Smooth muscle cell (in vitro differentiated cells): ENCODE data around the gene ENTPD8. TPM values are rescaled to one million over a fixed set of nuclear protein-coding genes. Genes with fewer than 3 reads are reported as not detected.

Source experiments
- DNase-seq: peaks from one replicate; lab custom pipeline; 2025; ENCODE audit not compliant: unreplicated experiment; lab: John Stamatoyannopoulos, UW
- H2AFZ ChIP-seq: fragments of 200-600 bp; sonication (generic); 2 replicates; pipeline ENCODE4 v1.6.0; 2016; ENCODE audit warnings: antibody characterized with exemption, low read depth, mild to moderate bottlenecking
- H3F3A ChIP-seq: fragments of 200-600 bp; sonication (generic); 2 replicates; pipeline ENCODE4 v1.6.0; 2017; ENCODE audit warnings: antibody characterized with exemption, low read depth
- H3K27ac ChIP-seq: fragments of 200-600 bp; sonication (generic); 2 replicates; pipeline ENCODE4 v1.5.1; 2016; ENCODE audit warnings: low read depth, mild to moderate bottlenecking
- H3K27me3 ChIP-seq: fragments of 200-600 bp; sonication (generic); 2 replicates; pipeline ENCODE4 v1.6.1; 2016; ENCODE audit warnings: low read depth, mild to moderate bottlenecking
- H3K36me3 ChIP-seq: fragments of 200-600 bp; sonication (generic); 2 replicates; pipeline ENCODE4 v1.5.1; 2016; ENCODE audit warnings: low read depth
- H3K4me1 ChIP-seq: fragments of 200-600 bp; sonication (generic); 2 replicates; pipeline ENCODE4 v1.5.1; 2016; ENCODE audit warnings: low read depth
- H3K4me2 ChIP-seq: fragments of 200-600 bp; sonication (generic); 2 replicates; pipeline ENCODE4 v1.6.0; 2016; ENCODE audit warnings: mild to moderate bottlenecking
- H3K4me3 ChIP-seq: fragments of 200-600 bp; sonication (generic); 2 replicates; pipeline ENCODE4 v1.5.1; 2016; ENCODE audit warnings: mild to moderate bottlenecking
- H3K79me2 ChIP-seq: fragments of 200-600 bp; sonication (generic); 2 replicates; pipeline ENCODE4 v1.6.0; 2016; ENCODE audit warnings: low read depth, mild to moderate bottlenecking
- H3K9ac ChIP-seq: fragments of 200-600 bp; sonication (generic); 2 replicates; pipeline ENCODE4 v1.6.0; 2016; ENCODE audit warnings: low read depth
- H3K9me3 ChIP-seq: fragments of 200-600 bp; sonication (generic); replicated peaks from 2 replicates; pipeline ENCODE4 v1.5.1; 2016; ENCODE audit warnings: low read depth
- H4K20me1 ChIP-seq: fragments of 200-600 bp; sonication (generic); 2 replicates; pipeline ENCODE4 v1.6.0; 2016; ENCODE audit warnings: low read depth
- WGBS: methylation state at CpG from one replicate; pipeline ENCODE4 v1.1.7; 2016; ENCODE audit warnings: low lambda C conversion rate; 5-methylcytosine and 5-hydroxymethylcytosine counted together
- polyA plus RNA-seq: library from polyadenylated mRNA; unstranded; fragments of >200 nt; fragmentation: Nextera tagmentation; extraction: Ambion mirVana; gene quantifications from 2 replicates; pipeline ENCODE4 v1.2.1, GENCODE V29; 2016
- total RNA-seq: library from RNA; depleted of rRNA; stranded (reverse); fragments of >200 nt; gene quantifications from 2 replicates; pipeline ENCODE4 v1.2.3, GENCODE V29; 2014
- TF ChIP-seq, protein P1 (sequence below): fragments of 200-600 bp; sonication (generic); IDR thresholded peaks from 2 replicates; pipeline ENCODE4 v1.5.1; 2017; ENCODE audit warnings: borderline replicate concordance, mild to moderate bottlenecking, antibody characterized with exemption; ENCODE audit not compliant: insufficient read depth, poor library complexity, severe bottlenecking

ENTPD8 gene
- total and polyA plus RNA-seq, 2 experiments from 2014 or later = not detected

DNA sequence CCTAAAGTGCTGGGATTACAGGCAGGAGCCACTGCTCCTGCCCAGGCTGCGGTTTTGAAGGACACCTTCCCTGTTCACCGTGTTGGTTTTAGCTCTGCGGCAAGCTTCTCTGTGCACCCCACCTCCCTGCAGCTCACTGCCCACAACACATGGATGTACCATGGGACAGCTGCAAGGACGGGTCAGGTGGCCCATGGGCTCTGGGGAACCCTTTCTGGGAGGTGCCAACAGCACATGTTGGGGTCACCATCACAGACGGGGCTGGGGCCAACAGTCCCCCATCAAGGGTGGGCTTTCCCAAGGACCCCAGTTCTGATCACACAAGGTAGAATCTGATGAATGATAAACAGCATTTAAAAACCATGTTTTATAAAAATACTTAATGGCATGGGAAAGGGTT is 25.7 kb downstream of the ENTPD8 start:
- no peak for DNase-seq
- Histone ChIP-seq H3K27ac (no peak overlapping the region), H3K4me1 (no peaks in the 10 kb centered on the region), H3K36me3 (no peaks in the 10 kb centered on the region), H3K79me2 (peaks cover 8% of the 10 kb centered on the region), H3K4me3 (no peak overlapping the region), H3K9me3 (no peaks in the 10 kb centered on the region), H3F3A (no peaks in the 10 kb centered on the region), H2AFZ (no peak overlapping the region), H3K4me2 (no peak overlapping the region), H3K27me3 (no peaks in the 10 kb centered on the region), H4K20me1 (peaks cover 32% of the 10 kb centered on the region), H3K9ac (no peak overlapping the region)
- TF ChIP-seq, protein P1, sequence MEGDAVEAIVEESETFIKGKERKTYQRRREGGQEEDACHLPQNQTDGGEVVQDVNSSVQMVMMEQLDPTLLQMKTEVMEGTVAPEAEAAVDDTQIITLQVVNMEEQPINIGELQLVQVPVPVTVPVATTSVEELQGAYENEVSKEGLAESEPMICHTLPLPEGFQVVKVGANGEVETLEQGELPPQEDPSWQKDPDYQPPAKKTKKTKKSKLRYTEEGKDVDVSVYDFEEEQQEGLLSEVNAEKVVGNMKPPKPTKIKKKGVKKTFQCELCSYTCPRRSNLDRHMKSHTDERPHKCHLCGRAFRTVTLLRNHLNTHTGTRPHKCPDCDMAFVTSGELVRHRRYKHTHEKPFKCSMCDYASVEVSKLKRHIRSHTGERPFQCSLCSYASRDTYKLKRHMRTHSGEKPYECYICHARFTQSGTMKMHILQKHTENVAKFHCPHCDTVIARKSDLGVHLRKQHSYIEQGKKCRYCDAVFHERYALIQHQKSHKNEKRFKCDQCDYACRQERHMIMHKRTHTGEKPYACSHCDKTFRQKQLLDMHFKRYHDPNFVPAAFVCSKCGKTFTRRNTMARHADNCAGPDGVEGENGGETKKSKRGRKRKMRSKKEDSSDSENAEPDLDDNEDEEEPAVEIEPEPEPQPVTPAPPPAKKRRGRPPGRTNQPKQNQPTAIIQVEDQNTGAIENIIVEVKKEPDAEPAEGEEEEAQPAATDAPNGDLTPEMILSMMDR = no peak
- WGBS = 96% methylated on average over 5 of the region's 5 CpGs

DNA sequence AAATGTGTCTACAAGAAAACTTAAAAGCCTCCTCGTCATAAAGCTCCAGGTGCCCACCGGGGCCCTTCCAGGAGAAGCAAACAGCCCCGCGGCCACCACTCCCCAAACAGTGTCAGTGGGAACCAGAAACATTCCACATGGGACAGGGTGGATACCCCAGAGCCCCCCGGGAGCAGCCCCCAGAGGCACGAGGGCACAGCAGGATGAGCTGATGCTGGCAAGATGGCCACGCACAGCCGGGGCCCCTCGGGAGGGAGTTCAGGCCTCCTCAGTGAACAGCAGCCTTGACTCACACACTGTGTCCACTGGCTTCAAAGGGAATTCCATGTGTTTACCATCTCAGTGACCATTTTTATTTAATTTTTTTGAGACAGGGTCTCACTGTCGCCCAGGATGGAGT is 28.7 kb downstream of the ENTPD8 start:
- H3K9me3 ChIP-seq = no peaks in the 10 kb centered on the region
- no peak overlapping the region for H3K4me2 ChIP-seq
- H3K79me2 ChIP-seq = no peaks in the 10 kb centered on the region
- DNase-seq = no peak
- 92% methylated on average over 10 of the region's 10 CpGs for WGBS
- H3F3A ChIP-seq = no peaks in the 10 kb centered on the region
- H3K4me1 ChIP-seq = no peaks in the 10 kb centered on the region
- no peaks in the 10 kb centered on the region for H3K36me3 ChIP-seq
- H3K9ac ChIP-seq = no peak overlapping the region
- no peak overlapping the region for H2AFZ ChIP-seq
- H3K27me3 ChIP-seq = no peaks in the 10 kb centered on the region
- H3K27ac ChIP-seq = no peak overlapping the region
- peaks cover 57% of the 10 kb centered on the region for H4K20me1 ChIP-seq
- no peak overlapping the region for H3K4me3 ChIP-seq
- TF ChIP-seq, protein P1 = no peak

DNA sequence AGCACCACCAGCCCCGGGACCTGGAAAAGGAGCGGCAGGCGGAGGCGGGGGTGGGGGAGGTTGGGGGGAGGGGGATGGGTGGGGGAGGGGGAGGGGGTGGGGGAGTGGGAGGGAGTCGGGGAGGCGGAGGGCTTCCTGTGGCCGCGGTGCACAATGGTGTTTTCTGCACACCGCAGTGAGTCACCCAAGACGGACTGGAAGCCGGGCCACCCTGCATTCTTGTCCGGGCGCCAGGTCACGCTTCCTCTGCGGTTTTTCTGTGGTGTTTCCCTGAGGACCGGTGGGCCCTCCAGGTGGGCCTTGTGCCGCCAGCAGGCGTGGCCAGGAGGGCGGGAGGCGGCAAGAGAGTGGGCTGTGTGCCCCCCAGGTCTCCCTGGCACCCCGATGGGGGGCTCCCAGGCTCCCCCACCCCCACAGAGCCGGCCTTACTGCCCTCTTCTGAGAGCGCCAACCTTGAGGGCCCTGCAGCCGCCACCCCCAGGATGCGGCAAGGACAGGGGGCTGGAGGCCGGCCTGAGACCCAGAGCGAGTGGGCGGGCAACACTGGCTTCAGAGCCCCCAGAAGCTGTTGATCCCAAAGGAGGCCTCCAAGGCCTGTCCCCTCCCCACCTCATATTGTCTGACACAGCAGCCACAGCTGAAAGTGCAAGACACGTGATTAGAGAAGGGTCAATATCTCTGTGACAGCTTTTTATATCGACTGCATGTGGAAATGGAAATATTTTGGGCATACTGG is 29.3 kb downstream of the ENTPD8 start:
- TF ChIP-seq, protein P1 = no peak
- peaks cover 63% of the 10 kb centered on the region for H4K20me1 ChIP-seq
- H3K4me3 ChIP-seq = no peak overlapping the region
- no peaks in the 10 kb centered on the region for H3K9me3 ChIP-seq
- no peak overlapping the region for H2AFZ ChIP-seq
- no peaks in the 10 kb centered on the region for H3K79me2 ChIP-seq
- no peak overlapping the region for H3K4me2 ChIP-seq
- H3K27ac ChIP-seq = no peak overlapping the region
- H3F3A ChIP-seq = no peaks in the 10 kb centered on the region
- H3K36me3 ChIP-seq = no peaks in the 10 kb centered on the region
- H3K4me1 ChIP-seq = no peaks in the 10 kb centered on the region
- H3K9ac ChIP-seq = no peak overlapping the region
- no peak for DNase-seq
- 80% methylated on average over 15 of the region's 30 CpGs for WGBS
- no peaks in the 10 kb centered on the region for H3K27me3 ChIP-seq

DNA sequence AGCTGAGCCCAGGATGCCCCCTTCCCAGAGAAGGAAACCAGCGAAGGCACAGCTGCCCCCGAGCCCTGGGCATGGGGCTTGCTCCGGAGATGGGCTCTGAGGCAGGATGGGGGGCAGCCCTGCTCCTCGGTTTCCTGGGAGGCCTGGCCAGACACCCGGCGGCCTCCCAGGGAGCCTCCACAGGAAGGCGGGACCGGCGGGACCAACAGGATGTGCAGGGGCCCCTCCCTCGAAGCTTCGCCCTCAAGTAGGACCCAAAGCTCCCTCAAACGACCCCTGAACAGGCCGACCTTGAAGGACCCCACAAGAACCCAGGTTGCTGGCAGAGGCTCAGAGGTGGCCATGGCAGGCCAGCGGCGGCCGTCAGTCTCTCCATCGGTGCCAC is 29.9 kb downstream of the ENTPD8 start:
- Histone ChIP-seq H3K4me3 (no peak overlapping the region), H3F3A (no peaks in the 10 kb centered on the region), H3K36me3 (no peaks in the 10 kb centered on the region), H2AFZ (no peak overlapping the region), H3K9me3 (no peaks in the 10 kb centered on the region), H3K4me1 (no peaks in the 10 kb centered on the region), H3K4me2 (no peak overlapping the region), H4K20me1 (peaks cover 69% of the 10 kb centered on the region), H3K9ac (no peak overlapping the region), H3K27me3 (no peaks in the 10 kb centered on the region), H3K27ac (no peak overlapping the region), H3K79me2 (no peaks in the 10 kb centered on the region)
- DNase-seq = no peak
- WGBS = 91% methylated on average over 13 of the region's 17 CpGs
- TF ChIP-seq, protein P1 = no peak
